CD4-positive, alpha-beta T cell treated with Interferon alpha-2 for 1 hour (primary cell): ENCODE measurements around the gene HOXD13.
A peak's percentile ranks its signal among the peaks of the same experiment; 100 is the strongest.

Experiments used
- DNase-seq, 2 donors: peaks; one replicate each; pipeline ENCODE4 v3.0.0-alpha.2; 2020 to 2022

Gene HOXD13

GRCh38 chr2:176095421-176095820 is 2.9 kb downstream of the HOXD13 start:
- no peak for DNase-seq

- peak in 1 of 2 donors; percentile 31 for DNase-seq
Observed at GRCh38 chr2:176096243-176096985, 3.9 kb downstream of the HOXD13 start.

- peak; percentile 42 to 65 for DNase-seq
Observed at GRCh38 chr2:176096986-176097819, 4.7 kb downstream of the HOXD13 start.

- DNase-seq, result no peak
Observed at GRCh38 chr2:176097820-176098365, 5.4 kb downstream of the HOXD13 start.

GRCh38 chr2:176098366-176099158 is 6.0 kb downstream of the HOXD13 start:
- no peak for DNase-seq

GRCh38 chr2:176099159-176099727 is 6.7 kb downstream of the HOXD13 start:
- DNase-seq, result no peak

GRCh38 chr2:176099728-176100546 is 7.4 kb downstream of the HOXD13 start, which contains the start of gene HOXD12:
HOXD12 (plus strand) TSS chr2:176099795; CDS start chr2:176099802, 7 bp downstream.
- no peak for DNase-seq

GRCh38 chr2:176100547-176101140 is 8.1 kb downstream of the HOXD13 start:
- DNase-seq, result no peak

GRCh38 chr2:176101216-176101830 is 8.8 kb downstream of the HOXD13 start:
- DNase-seq, result no peak

GRCh38 chr2:176101842-176102241 is 9.3 kb downstream of the HOXD13 start:
- no peak for DNase-seq

GRCh38 chr2:176102309-176102866 is 9.9 kb downstream of the HOXD13 start:
- DNase-seq, result no peak

- no peak for DNase-seq
Observed at GRCh38 chr2:176103194-176103593, 10.7 kb downstream of the HOXD13 start.

- DNase-seq, result no peak
Observed at GRCh38 chr2:176103742-176104315, 11.3 kb downstream of the HOXD13 start.

GRCh38 chr2:176104316-176105077 is 12.0 kb downstream of the HOXD13 start:
- no peak for DNase-seq

GRCh38 chr2:176105078-176105729 is 12.7 kb downstream of the HOXD13 start:
- no peak for DNase-seq

GRCh38 chr2:176105730-176106580 is 13.4 kb downstream of the HOXD13 start:
- no peak for DNase-seq
